ENCODE data around the gene ANKH.

ANKH gene

DNA sequence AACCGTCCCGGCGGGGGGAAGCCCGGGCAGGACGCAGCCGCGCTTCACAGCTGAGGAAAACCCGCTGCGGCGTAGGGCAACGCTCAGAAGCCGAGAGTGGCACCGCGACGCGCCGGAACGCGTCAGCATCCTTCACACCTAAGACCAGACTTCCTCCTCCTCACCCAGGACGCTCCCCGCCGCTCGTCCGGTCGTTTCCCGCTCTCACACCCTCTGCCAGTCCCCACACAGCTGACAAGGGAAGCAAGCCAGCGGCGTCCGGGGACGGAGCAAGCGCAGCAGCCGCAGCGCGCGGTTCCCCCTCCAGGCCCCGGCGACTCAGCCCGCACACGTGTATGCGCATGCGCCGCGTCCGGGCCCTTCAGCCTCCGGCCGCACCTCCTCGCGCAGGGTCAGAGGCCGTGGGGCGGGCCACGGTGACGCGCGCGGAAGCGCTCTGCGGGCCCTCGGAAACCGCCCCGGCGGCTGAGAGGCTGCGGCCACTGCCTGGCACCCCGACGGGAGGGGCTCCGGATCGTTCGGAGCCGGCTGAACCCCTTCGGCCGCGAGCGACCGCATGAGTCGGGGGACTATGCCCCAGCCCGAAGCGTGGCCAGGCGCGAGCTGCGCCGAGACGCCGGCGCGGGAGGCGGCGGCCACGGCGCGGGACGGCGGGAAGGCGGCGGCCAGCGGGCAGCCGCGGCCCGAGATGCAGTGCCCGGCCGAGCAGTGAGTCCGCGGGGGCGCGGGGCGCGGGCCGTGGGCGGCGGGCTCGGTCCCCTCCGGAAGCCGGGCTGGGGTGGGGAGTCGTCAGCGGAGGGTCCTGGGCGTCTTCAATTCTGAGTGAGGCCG, 207.1 kb downstream of the ANKH start, which contains the start of gene OTULIN:
Gene OTULIN (plus strand): TSS at position 449 of the 831 bp plus-strand sequence. CDS start 108 bp downstream, at position 557.
- peak; percentile 95 for DNase-seq (ENCODE audit: low spot score)

- no peak for DNase-seq (ENCODE audit: low spot score)
These were observed 207.8 kb downstream of the ANKH start for GRCh38 chr5:14663734-14664269.

DNA sequence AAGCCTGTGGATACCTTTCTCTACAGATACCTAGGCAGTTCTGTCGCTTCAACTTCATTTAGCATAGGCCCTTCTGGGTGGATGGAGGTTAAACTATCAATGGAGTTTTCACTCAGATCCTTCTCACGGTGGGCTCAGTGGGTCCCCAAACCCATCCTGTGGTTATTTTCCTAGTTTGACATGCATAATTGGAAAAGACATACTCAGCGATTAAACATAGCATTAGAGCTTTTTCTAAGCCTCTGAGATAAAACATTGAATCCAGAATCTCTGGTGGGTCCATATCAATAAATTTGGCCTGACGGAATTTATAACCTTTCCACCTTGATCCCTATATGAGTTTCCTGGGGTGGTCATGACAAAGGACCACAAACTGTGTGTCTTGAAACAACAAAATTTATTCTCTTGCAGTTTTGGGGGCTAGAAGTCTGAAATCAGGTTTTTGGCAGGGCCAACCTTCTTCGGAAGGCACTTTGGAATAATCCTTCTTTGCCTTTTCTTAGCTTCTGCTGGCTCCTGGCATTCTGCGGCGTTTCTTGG, 208.8 kb downstream of the ANKH start:
- DNase-seq (ENCODE audit: low spot score) = no peak

GRCh38 chr5:14660833-14661232, 210.7 kb downstream of the ANKH start:
- no peak for DNase-seq (ENCODE audit: low spot score)

DNA sequence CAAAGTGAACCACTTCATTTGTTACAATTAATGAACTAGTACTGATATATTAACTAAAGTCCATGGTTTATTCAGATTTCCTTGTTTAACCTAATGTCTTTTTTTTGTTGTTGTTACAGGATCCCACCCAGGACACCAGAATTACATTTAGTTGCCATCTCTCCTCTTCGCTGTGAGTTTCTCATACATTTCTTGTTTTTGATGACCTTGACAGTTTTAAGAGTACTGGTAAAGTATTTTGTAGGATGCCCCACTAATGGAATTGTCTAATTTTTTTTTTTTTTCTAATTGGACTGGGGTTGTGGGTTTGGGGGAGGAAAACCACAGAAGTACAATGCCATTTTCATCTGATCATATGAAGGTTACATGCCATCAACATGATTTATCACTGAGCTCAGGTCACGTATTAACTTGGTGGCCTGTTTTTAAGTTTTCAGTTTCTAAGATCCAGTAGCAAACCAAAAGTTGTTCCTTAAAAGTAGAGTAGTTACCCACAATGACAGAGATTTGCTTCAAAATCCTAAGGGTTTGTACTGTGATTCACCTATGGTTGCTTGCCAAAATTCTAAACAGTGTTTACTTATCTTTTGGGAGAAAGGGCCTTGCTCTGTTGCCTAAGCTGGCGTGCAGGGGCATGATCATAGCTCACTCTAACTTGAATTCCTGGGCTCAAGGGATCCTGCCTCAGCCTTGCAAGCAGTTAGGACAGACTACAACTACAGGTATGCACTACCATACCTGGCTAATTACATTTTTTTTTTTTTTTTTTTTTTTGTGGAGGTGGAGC, 211.6 kb downstream of the ANKH start:
- DNase-seq (ENCODE audit: low spot score) = no peak

- no peak for DNase-seq (ENCODE audit: low spot score)
These were observed 214.7 kb downstream of the ANKH start for GRCh38 chr5:14656898-14657297.

GRCh38 chr5:14655146-14655741, 216.3 kb downstream of the ANKH start:
- DNase-seq (ENCODE audit: low spot score) = no peak
